ENCODE data around the gene LYSMD3.
"Not testable (repeated sequence)": the region's sequence is repeated elsewhere in the genome, so short reads cannot be mapped to it uniquely, and the experiment has no call there.

Gene LYSMD3

GRCh38 chr5:90529194-90529938 is at the start of gene LYSMD3:
Gene LYSMD3, minus strand, starts transcription at chr5:90529584. Its CDS starts 4,295 bp downstream, at chr5:90525289.
- Histone ChIP-seq H3K36me3 (ENCODE audit: control insufficient read depth in 5 of 5, insufficient read depth in 5 of 5, low read length in 5 of 5) (peaks cover 0 to 4% (median 4%) of the 10 kb centered on the region in 5 donors), H3K4me3 (ENCODE audit: low read depth in 1 of 5, low read length in 5 of 5) (peak within 1 kb of the TSS; percentile 92 to 99 (median 98)), H3K9ac (ENCODE audit: low read length in 5 of 5) (peak within 1 kb of the TSS; percentile 87 to 99 (median 97)), H3K27ac (ENCODE audit: low read depth, low read length) (peak within 1 kb of the TSS; percentile 80), H3K4me1 (ENCODE audit: control insufficient read depth in 5 of 5, insufficient read depth in 5 of 5, low read length in 5 of 5) (peaks cover 2 to 35% (median 31%) of the 10 kb centered on the region in 5 donors), H3K9me3 (ENCODE audit: control insufficient read depth in 5 of 5, low read length in 5 of 5) (no peaks in the 10 kb centered on the region), H3K27me3 (ENCODE audit: control insufficient read depth in 5 of 5, insufficient read depth in 4 of 5, low read length in 5 of 5) (no peaks in the 10 kb centered on the region)

DNA sequence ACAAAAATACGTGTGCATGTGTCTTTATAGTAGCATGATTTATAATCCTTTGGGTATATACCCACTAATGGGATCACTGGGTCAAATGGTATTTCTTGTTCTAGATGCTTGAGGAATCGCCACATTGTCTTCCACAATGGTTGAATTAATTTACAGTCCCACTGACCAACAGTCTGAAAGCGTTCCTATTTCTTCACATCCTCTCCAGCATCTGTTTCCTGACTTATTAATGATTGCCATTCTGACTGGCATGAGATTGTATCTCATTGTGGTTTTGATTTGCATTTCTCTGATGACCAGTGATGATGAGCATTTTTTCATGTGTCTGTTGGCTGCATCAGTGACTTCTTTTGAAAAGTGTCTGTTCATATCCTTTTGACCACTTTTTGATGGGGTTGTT is 47.2 kb upstream of the LYSMD3 start:
- not testable (repeated sequence) for H3K4me3 ChIP-seq (ENCODE audit: low read depth in 1 of 5, low read length in 5 of 5); H3K27me3 ChIP-seq (ENCODE audit: control insufficient read depth in 5 of 5, insufficient read depth in 4 of 5, low read length in 5 of 5); H3K9me3 ChIP-seq (ENCODE audit: control insufficient read depth in 5 of 5, low read length in 5 of 5); H3K9ac ChIP-seq (ENCODE audit: low read length in 5 of 5); H3K4me1 ChIP-seq (ENCODE audit: control insufficient read depth in 5 of 5, insufficient read depth in 5 of 5, low read length in 5 of 5); H3K27ac ChIP-seq (ENCODE audit: low read depth, low read length); H3K36me3 ChIP-seq (ENCODE audit: control insufficient read depth in 5 of 5, insufficient read depth in 5 of 5, low read length in 5 of 5)

- H3K9me3 ChIP-seq (ENCODE audit: control insufficient read depth in 5 of 5, low read length in 5 of 5): peaks cover 0 to 4% (median 0%) of the 10 kb centered on the region in 5 donors
- H3K4me3 ChIP-seq (ENCODE audit: low read depth in 1 of 5, low read length in 5 of 5): no peak overlapping the region
- no peaks in the 10 kb centered on the region for H3K36me3 ChIP-seq (ENCODE audit: control insufficient read depth in 5 of 5, insufficient read depth in 5 of 5, low read length in 5 of 5)
- H3K27me3 ChIP-seq (ENCODE audit: control insufficient read depth in 5 of 5, insufficient read depth in 4 of 5, low read length in 5 of 5): no peaks in the 10 kb centered on the region
- no peak overlapping the region for H3K27ac ChIP-seq (ENCODE audit: low read depth, low read length)
- no peak overlapping the region for H3K9ac ChIP-seq (ENCODE audit: low read length in 5 of 5)
- H3K4me1 ChIP-seq (ENCODE audit: control insufficient read depth in 5 of 5, insufficient read depth in 5 of 5, low read length in 5 of 5): peaks cover 0 to 3% (median 0%) of the 10 kb centered on the region in 5 donors
Measured at GRCh38 chr5:90575712-90576111, 46.3 kb upstream of the LYSMD3 start.

DNA sequence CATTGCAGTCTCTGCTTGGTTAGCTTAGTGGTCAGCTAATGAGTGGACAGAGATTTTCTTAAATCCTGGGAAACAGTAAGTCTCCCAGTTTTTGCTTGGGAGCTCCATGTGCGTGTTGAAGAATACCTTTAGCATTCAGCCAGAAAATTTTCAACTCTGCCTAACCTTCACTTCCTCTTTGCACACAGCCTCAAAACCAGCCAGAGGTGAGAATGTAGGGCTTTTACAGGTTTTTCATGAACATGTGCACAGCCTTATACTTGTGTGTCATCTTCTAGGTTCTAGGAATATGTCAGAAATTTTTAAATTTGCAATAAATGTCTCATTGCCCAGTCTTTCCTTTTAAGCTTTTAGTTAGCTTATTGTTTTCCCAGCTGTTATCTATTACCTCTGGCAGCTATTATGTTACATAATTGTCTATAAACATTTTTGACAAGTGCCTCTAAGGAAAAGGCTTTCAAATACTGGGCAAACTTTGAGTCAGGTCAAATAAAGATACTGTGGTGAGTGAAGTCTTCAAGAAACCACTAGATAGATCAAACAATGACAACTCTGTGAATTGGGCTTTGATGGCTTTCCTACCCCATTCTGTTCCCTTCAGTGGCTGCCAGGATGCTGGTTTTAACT is 41.9 kb upstream of the LYSMD3 start:
- H3K4me3 ChIP-seq (ENCODE audit: low read depth in 1 of 5, low read length in 5 of 5): no peak overlapping the region
- no peak overlapping the region for H3K9ac ChIP-seq (ENCODE audit: low read length in 5 of 5)
- peaks cover 0 to 7% (median 0%) of the 10 kb centered on the region in 5 donors for H3K9me3 ChIP-seq (ENCODE audit: control insufficient read depth in 5 of 5, low read length in 5 of 5)
- H3K27me3 ChIP-seq (ENCODE audit: control insufficient read depth in 5 of 5, insufficient read depth in 4 of 5, low read length in 5 of 5): no peaks in the 10 kb centered on the region
- H3K4me1 ChIP-seq (ENCODE audit: control insufficient read depth in 5 of 5, insufficient read depth in 5 of 5, low read length in 5 of 5): peaks cover 0 to 3% (median 0%) of the 10 kb centered on the region in 5 donors
- no peaks in the 10 kb centered on the region for H3K36me3 ChIP-seq (ENCODE audit: control insufficient read depth in 5 of 5, insufficient read depth in 5 of 5, low read length in 5 of 5)
- no peak overlapping the region for H3K27ac ChIP-seq (ENCODE audit: low read depth, low read length)

- Histone ChIP-seq H3K4me3 (ENCODE audit: low read depth in 1 of 5, low read length in 5 of 5) (no peak overlapping the region), H3K9ac (ENCODE audit: low read length in 5 of 5) (no peak overlapping the region), H3K36me3 (ENCODE audit: control insufficient read depth in 5 of 5, insufficient read depth in 5 of 5, low read length in 5 of 5) (no peaks in the 10 kb centered on the region), H3K27ac (ENCODE audit: low read depth, low read length) (no peak overlapping the region), H3K9me3 (ENCODE audit: control insufficient read depth in 5 of 5, low read length in 5 of 5) (peaks cover 0 to 7% (median 0%) of the 10 kb centered on the region in 5 donors), H3K4me1 (ENCODE audit: control insufficient read depth in 5 of 5, insufficient read depth in 5 of 5, low read length in 5 of 5) (peaks cover 0 to 3% (median 0%) of the 10 kb centered on the region in 5 donors), H3K27me3 (ENCODE audit: control insufficient read depth in 5 of 5, insufficient read depth in 4 of 5, low read length in 5 of 5) (no peaks in the 10 kb centered on the region)
Measured at GRCh38 chr5:90570034-90570433, 40.6 kb upstream of the LYSMD3 start.

- Histone ChIP-seq H3K4me1 (ENCODE audit: control insufficient read depth in 5 of 5, insufficient read depth in 5 of 5, low read length in 5 of 5) (peaks cover 0 to 3% (median 0%) of the 10 kb centered on the region in 5 donors), H3K9me3 (ENCODE audit: control insufficient read depth in 5 of 5, low read length in 5 of 5) (peaks cover 0 to 7% (median 0%) of the 10 kb centered on the region in 5 donors), H3K36me3 (ENCODE audit: control insufficient read depth in 5 of 5, insufficient read depth in 5 of 5, low read length in 5 of 5) (no peaks in the 10 kb centered on the region), H3K27me3 (ENCODE audit: control insufficient read depth in 5 of 5, insufficient read depth in 4 of 5, low read length in 5 of 5) (no peaks in the 10 kb centered on the region), H3K4me3 (ENCODE audit: low read depth in 1 of 5, low read length in 5 of 5) (no peak overlapping the region), H3K9ac (ENCODE audit: low read length in 5 of 5) (no peak overlapping the region), H3K27ac (ENCODE audit: low read depth, low read length) (no peak overlapping the region)
Measured at GRCh38 chr5:90569084-90569483, 39.7 kb upstream of the LYSMD3 start.

DNA sequence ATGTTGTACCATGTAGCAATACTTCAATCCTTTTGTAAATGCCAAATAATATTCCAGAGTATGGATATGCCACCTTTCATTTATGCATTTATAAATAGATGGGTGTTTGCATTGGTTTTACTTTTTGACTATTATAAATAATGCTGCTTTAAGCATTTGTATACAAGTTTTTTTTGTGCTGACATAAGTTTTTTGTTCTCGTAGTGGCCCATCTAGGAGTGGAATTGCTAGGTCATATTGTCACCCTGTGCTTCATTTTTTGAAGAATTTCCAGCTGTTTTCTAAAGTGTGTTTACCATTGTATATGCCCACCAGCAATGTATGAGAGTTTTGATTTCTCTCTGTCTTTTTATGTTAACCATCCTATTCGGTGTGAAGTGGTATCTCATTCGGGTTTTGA is 36.1 kb upstream of the LYSMD3 start:
- Histone ChIP-seq H3K9me3 (ENCODE audit: control insufficient read depth in 5 of 5, low read length in 5 of 5) (peaks cover 0 to 7% (median 0%) of the 10 kb centered on the region in 5 donors), H3K27ac (ENCODE audit: low read depth, low read length) (no peak overlapping the region), H3K27me3 (ENCODE audit: control insufficient read depth in 5 of 5, insufficient read depth in 4 of 5, low read length in 5 of 5) (peaks cover 0 to 4% (median 0%) of the 10 kb centered on the region in 5 donors), H3K36me3 (ENCODE audit: control insufficient read depth in 5 of 5, insufficient read depth in 5 of 5, low read length in 5 of 5) (no peaks in the 10 kb centered on the region), H3K4me1 (ENCODE audit: control insufficient read depth in 5 of 5, insufficient read depth in 5 of 5, low read length in 5 of 5) (no peaks in the 10 kb centered on the region), H3K4me3 (ENCODE audit: low read depth in 1 of 5, low read length in 5 of 5) (no peak overlapping the region), H3K9ac (ENCODE audit: low read length in 5 of 5) (no peak overlapping the region)

DNA sequence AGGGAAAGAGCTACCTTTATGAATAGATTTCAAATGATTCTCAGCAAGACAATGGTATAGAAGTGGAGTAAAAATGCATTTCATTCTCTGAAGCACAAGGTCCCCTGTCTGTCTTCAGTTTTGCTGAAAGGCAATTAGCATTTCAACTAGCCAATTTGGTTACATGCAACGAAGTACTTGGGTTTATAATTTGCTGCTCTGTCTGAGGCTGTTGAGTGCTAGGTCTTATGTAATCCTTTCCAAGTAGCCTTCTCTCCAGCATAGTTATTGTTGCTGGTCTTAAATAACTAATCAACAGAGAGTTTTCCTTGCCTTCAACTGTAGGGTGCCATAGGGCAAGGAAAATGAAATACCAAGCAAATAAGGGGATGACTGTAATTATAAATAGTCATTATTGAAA is 33.7 kb upstream of the LYSMD3 start:
- no peak overlapping the region for H3K9ac ChIP-seq (ENCODE audit: low read length in 5 of 5)
- H3K36me3 ChIP-seq (ENCODE audit: control insufficient read depth in 5 of 5, insufficient read depth in 5 of 5, low read length in 5 of 5): no peaks in the 10 kb centered on the region
- H3K27me3 ChIP-seq (ENCODE audit: control insufficient read depth in 5 of 5, insufficient read depth in 4 of 5, low read length in 5 of 5): peaks cover 9 to 17% (median 11%) of the 10 kb centered on the region in 5 donors
- H3K4me1 ChIP-seq (ENCODE audit: control insufficient read depth in 5 of 5, insufficient read depth in 5 of 5, low read length in 5 of 5): peaks cover 0 to 11% (median 7%) of the 10 kb centered on the region in 5 donors
- no peaks in the 10 kb centered on the region for H3K9me3 ChIP-seq (ENCODE audit: control insufficient read depth in 5 of 5, low read length in 5 of 5)
- H3K27ac ChIP-seq (ENCODE audit: low read depth, low read length): no peak overlapping the region
- H3K4me3 ChIP-seq (ENCODE audit: low read depth in 1 of 5, low read length in 5 of 5): no peak overlapping the region

- Histone ChIP-seq H3K4me3 (ENCODE audit: low read depth in 1 of 5, low read length in 5 of 5) (no peak overlapping the region), H3K9me3 (ENCODE audit: control insufficient read depth in 5 of 5, low read length in 5 of 5) (no peaks in the 10 kb centered on the region), H3K9ac (ENCODE audit: low read length in 5 of 5) (no peak overlapping the region), H3K27me3 (ENCODE audit: control insufficient read depth in 5 of 5, insufficient read depth in 4 of 5, low read length in 5 of 5) (peaks cover 15 to 24% (median 18%) of the 10 kb centered on the region in 5 donors), H3K36me3 (ENCODE audit: control insufficient read depth in 5 of 5, insufficient read depth in 5 of 5, low read length in 5 of 5) (no peaks in the 10 kb centered on the region), H3K4me1 (ENCODE audit: control insufficient read depth in 5 of 5, insufficient read depth in 5 of 5, low read length in 5 of 5) (peaks cover 0 to 12% (median 9%) of the 10 kb centered on the region in 5 donors), H3K27ac (ENCODE audit: low read depth, low read length) (no peak overlapping the region)
Measured at GRCh38 chr5:90562341-90562740, 33.0 kb upstream of the LYSMD3 start.

- no peak overlapping the region for H3K27ac ChIP-seq (ENCODE audit: low read depth, low read length)
- peaks cover 0 to 12% (median 9%) of the 10 kb centered on the region in 5 donors for H3K4me1 ChIP-seq (ENCODE audit: control insufficient read depth in 5 of 5, insufficient read depth in 5 of 5, low read length in 5 of 5)
- H3K9ac ChIP-seq (ENCODE audit: low read length in 5 of 5): no peak overlapping the region
- H3K4me3 ChIP-seq (ENCODE audit: low read depth in 1 of 5, low read length in 5 of 5): no peak overlapping the region
- H3K9me3 ChIP-seq (ENCODE audit: control insufficient read depth in 5 of 5, low read length in 5 of 5): no peaks in the 10 kb centered on the region
- H3K36me3 ChIP-seq (ENCODE audit: control insufficient read depth in 5 of 5, insufficient read depth in 5 of 5, low read length in 5 of 5): no peaks in the 10 kb centered on the region
- peaks cover 17 to 26% (median 18%) of the 10 kb centered on the region in 5 donors for H3K27me3 ChIP-seq (ENCODE audit: control insufficient read depth in 5 of 5, insufficient read depth in 4 of 5, low read length in 5 of 5)
Measured at GRCh38 chr5:90561766-90562165, 32.4 kb upstream of the LYSMD3 start.
